ENCODE results near the gene DMBX1.

The DMBX1 gene

GRCh38 chr1:46484783-46485490 is 4.7 kb upstream of the DMBX1 start:
- FAIRE-seq = no peak

- no peak for FAIRE-seq
Observed at GRCh38 chr1:46485564-46486431, 3.8 kb upstream of the DMBX1 start.

DNA sequence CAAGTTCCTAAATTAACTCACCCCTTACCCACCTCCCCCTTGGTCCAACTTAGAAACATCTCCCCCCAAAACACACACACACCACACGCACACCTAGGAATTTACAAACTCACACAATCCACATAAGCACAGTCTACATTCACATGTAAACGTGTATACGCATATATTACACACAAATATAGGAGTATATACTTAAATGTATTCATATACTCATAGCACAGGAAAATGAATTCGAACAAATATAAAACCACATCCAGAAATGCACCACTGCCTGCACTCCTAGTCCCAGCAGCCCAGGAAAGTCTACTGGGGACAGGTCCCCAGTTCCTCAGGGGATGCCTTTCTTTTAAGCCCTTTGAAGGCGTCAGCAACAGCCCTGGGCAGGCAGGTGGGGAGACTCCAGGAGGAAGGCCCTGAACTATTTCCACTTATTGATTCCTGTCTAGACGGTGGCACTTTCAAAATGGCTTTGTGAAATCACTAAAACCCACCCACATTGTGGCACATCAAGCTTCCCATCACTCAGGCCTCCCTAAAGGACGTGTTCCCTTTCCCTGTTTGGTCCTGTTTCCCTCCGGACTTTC is 3.1 kb upstream of the DMBX1 start:
- no peak for FAIRE-seq

DNA sequence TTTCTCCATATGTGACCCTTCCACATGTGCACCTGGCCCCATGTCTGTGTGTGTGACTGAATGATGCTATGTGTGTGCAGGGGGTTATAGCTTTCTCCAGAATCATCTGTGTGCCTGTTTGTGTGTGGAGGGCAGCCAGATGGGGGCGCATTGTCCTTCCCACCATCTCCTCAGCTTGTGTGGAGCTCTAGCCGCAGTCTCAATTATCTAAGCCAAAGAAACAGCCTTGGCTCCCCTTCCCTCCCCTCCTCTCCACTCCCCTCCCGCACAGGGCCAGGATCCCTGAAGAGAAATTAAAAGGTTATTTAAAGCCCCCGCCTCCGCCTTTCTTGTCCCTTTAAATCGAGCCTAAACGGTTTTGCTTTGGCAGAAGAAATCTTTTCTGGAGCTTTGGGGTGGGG is 1.8 kb upstream of the DMBX1 start:
- no peak for FAIRE-seq

GRCh38 chr1:46488343-46489168 is 1.1 kb upstream of the DMBX1 start:
- FAIRE-seq = no peak

- FAIRE-seq = no peak
Observed at GRCh38 chr1:46489169-46489637, 433 bp upstream of the DMBX1 start.

- FAIRE-seq = no peak
Observed at GRCh38 chr1:46490406-46490655, 695 bp downstream of the DMBX1 start.

- no peak for FAIRE-seq
Observed at GRCh38 chr1:46490656-46491442, 1.2 kb downstream of the DMBX1 start.

GRCh38 chr1:46491443-46492268 is 2.0 kb downstream of the DMBX1 start:
- no peak for FAIRE-seq

DNA sequence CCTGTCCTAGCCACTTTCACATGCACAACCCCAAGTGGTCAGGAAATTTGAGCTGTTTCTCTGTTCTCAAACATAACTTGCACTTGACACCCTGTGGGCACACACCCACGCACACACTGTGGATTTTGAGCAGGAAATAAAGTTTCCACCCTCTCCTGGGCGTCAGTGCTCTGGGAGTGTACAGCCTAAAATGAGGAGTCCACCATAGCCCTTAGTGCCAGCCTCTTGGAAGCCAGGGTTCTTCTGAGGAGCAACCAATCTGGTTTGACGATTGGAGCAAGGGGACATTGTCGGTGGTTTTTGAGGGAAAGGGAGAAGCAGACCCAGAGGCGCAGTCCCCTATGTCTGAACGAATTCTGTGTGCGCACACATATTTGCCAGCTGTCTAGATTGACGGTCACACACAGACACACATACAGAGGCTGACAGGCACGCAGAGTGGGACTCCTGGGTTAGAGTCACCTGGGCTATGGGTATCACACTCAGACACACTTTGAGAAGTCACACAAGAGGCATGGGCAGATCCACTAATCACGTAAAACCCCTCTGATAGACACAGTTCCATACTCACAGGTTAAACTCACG is 2.7 kb downstream of the DMBX1 start:
- FAIRE-seq = no peak

- FAIRE-seq = no peak
Observed at GRCh38 chr1:46492871-46493270, 3.2 kb downstream of the DMBX1 start.

- no peak for FAIRE-seq
Observed at GRCh38 chr1:46493316-46494032, 3.8 kb downstream of the DMBX1 start.

GRCh38 chr1:46494910-46495309 is 5.3 kb downstream of the DMBX1 start:
- no peak for FAIRE-seq

GRCh38 chr1:46495778-46496177 is 6.1 kb downstream of the DMBX1 start:
- FAIRE-seq = no peak

DNA sequence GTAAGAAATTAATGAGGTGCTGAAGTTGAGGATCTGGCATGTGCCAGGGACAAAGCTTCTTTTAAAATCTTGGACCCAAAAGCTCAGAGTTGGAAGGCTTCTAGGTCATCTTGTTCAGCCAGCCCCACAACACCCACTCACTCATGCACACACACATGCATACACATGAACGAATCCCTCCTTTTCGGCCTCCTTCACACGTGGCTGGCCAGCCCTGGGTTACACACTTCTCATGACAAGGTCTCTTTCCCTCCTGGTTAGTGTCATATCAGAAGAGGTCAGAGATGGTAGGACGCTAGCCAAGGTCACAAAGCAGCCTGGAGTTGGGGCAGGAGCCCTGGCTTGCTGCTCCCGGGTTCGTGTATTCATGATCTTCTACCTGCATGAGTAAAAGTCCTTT is 6.9 kb downstream of the DMBX1 start:
- no peak for FAIRE-seq

GRCh38 chr1:46497020-46497419 is 7.4 kb downstream of the DMBX1 start:
- no peak for FAIRE-seq

DNA sequence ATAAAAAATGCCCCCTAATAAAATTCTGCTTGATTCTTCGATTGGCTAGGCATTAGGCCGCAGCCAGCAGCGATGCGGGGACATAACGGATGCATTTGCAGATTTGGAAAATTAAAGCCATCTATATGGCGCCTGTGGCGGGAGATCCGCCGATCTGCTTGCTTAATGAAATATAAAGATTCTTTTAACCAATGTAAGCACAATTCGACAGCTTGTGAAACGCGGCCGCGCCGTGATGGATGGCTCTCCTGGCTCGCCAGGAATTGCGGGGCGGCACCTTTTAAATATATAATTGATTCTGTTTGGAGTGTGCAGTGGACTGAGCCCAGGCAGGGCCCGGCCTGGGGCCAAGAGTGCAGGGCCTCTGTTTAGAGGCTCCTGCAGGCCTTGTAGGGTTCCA is 8.0 kb downstream of the DMBX1 start:
- no peak for FAIRE-seq

DNA sequence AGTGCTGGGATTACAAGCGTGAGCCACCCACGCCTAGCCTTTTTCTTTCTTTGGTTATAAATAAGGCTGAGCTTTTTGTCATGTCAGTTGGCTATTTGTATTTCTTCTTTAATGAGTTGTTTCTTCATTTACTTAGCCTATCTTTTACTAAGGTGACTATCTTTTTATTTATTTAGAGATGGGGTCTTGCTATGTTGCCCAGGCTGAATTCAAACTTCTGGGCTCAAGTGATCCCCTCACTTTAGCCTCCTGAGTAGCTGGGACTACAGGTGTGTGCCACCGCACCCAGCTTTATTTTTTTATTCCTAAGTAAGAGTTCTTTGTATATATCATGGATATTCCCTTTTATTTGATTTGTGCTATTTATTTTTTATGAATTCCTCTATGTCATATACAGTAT is 11.9 kb downstream of the DMBX1 start:
- FAIRE-seq = no peak

- no peak for FAIRE-seq
Observed at GRCh38 chr1:46503421-46503820, 13.8 kb downstream of the DMBX1 start.
